Astrocyte of the spinal cord (primary cell): ENCODE measurements around the gene MTUS2.

Experiments
- DNase-seq: peaks from one replicate; pipeline ENCODE4 v3.0.0; 2011; ENCODE audit warnings: low read depth, low spot score
- H3K4me3 ChIP-seq: 2 replicates; pipeline ENCODE4 v1.5.1; 2011; ENCODE audit warnings: low read depth, mild to moderate bottlenecking, low read length, moderate library complexity
- in situ Hi-C: cut with HindIII; loops from 2 replicates; pipeline ENCODE4 v1.10.0; 2017; ENCODE audit warnings: low sequenced_read_pairs
- TF ChIP-seq, protein P1 (sequence below): IDR thresholded peaks from 2 replicates; pipeline ENCODE4 v1.5.1; 2012; ENCODE audit warnings: low read depth, mild to moderate bottlenecking, low read length, inconsistent platforms

MTUS2 gene

DNA sequence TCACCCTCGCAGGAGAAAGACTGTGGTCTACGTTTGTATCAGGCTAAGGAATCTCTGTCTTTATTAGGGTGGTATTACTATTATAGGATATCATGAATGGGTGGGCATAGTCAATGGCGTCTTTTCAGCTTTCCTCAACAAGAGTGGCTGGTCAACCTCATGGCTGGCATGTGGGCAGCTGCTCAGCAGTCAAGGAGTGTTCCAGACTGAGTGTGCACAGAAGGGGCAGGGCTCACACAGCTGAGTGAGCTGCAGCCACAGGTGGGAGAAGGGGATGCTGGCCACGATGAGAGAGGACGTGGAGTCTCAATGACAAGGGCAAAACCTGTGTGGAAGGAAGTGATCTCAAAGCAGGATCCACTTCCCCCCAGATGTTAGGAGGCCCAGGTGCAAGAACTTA, 720.7 kb downstream of the MTUS2 start:
- TF ChIP-seq, protein P1, sequence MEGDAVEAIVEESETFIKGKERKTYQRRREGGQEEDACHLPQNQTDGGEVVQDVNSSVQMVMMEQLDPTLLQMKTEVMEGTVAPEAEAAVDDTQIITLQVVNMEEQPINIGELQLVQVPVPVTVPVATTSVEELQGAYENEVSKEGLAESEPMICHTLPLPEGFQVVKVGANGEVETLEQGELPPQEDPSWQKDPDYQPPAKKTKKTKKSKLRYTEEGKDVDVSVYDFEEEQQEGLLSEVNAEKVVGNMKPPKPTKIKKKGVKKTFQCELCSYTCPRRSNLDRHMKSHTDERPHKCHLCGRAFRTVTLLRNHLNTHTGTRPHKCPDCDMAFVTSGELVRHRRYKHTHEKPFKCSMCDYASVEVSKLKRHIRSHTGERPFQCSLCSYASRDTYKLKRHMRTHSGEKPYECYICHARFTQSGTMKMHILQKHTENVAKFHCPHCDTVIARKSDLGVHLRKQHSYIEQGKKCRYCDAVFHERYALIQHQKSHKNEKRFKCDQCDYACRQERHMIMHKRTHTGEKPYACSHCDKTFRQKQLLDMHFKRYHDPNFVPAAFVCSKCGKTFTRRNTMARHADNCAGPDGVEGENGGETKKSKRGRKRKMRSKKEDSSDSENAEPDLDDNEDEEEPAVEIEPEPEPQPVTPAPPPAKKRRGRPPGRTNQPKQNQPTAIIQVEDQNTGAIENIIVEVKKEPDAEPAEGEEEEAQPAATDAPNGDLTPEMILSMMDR: no peak
- in situ Hi-C loops: no loop called here
- no peak overlapping the region for H3K4me3 ChIP-seq
- no peak for DNase-seq

- DNase-seq: no peak
- TF ChIP-seq, protein P1: no peak
- H3K4me3 ChIP-seq: no peak overlapping the region
- in situ Hi-C loops: no loop called here
Observed at GRCh38 chr13:29541400-29541799, 721.3 kb downstream of the MTUS2 start.

GRCh38 chr13:29542381-29542780, 722.2 kb downstream of the MTUS2 start:
- in situ Hi-C loops: no loop called here
- TF ChIP-seq, protein P1: no peak

GRCh38 chr13:29543230-29544215, 723.4 kb downstream of the MTUS2 start:
- no peak overlapping the region for H3K4me3 ChIP-seq
- TF ChIP-seq, protein P1: no peak
- in situ Hi-C loops: no loop called here
- peak; percentile 49 for DNase-seq

More at GRCh38 chr13:29542381-29542780, 722.2 kb downstream of the MTUS2 start:
- DNase-seq: no peak
- H3K4me3 ChIP-seq: no peak overlapping the region

- TF ChIP-seq, protein P1: no peak
- no peak for DNase-seq
- in situ Hi-C loops: no loop called here
- H3K4me3 ChIP-seq: no peak overlapping the region
Observed at GRCh38 chr13:29545988-29546387, 725.8 kb downstream of the MTUS2 start.

GRCh38 chr13:29546662-29547061, 726.5 kb downstream of the MTUS2 start:
- TF ChIP-seq, protein P1: no peak
- in situ Hi-C loops: no loop called here
- H3K4me3 ChIP-seq: no peak overlapping the region
- DNase-seq: no peak
